Measurements from ENCODE around the gene APOBEC3B. TPM values are rescaled to one million over a fixed set of nuclear protein-coding genes. Genes with fewer than 3 reads are reported as not detected.

The APOBEC3B gene
- 10 to 100 TPM; 27.1 to 44.7 TPM for total RNA-seq

DNA sequence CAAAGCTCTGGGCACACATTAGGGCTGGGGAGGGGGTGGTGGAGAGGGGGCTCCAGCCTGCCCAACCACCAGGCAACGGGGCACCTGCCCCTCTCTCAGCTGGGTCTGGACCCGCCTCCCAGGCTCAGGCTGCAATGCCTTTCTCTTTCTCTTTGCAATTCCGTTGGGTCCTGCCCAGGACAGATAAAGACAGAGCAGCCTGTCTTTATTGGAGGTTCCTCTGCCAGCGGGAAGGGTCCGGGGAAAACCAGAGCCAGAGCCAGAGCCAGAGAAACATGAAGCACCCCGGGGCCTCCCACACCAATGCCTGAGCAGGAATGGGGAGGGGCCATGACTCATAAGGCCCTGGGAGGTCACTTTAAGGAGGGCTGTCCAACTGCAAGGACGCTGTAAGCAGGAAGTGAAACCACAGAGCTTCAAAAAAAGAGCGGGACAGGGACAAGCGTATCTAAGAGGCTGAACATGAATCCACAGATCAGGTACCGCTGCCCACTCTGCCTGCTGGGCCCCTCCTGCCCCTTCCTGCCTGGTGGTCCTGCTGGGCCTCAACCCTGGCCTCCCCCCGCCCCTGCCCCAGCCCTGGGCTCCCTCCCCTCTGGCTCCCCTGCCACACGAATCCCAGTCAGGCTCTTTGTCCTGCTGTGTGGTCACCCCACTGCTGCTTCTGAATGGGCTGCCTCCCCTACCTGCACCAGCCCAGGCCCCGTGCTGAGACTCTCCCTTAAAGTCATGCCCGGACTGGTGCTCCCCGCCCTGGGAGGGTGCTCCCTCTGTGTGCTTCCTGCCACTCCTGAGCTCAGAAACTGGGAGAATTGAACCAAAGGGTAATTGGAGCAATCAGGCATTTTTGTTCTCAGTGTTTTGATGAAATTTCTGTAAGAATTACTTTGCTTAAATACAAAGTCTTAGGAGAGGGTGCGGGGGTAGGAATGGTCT lies at the start of gene APOBEC3B:
Gene APOBEC3B (plus strand): TSS at position 356 of the 936 bp plus-strand sequence. CDS start 107 bp downstream, at position 463.
- H3K27me3 Mint-ChIP-seq (ENCODE audit: low read depth) = no peaks in the 10 kb centered on the region
- peaks cover 0 to 3% of the 10 kb centered on the region in 2 donors for H3K9me3 Mint-ChIP-seq
- ATAC-seq (replicated peaks in 1 of 2) (peak; percentile 58 to 76), DNase-seq (peak; percentile 82 to 86)
- peak within 1 kb of the TSS; percentile 87 to 88 for H3K4me3 Mint-ChIP-seq
- H3K4me1 Mint-ChIP-seq (ENCODE audit: low read depth) = peaks cover 64% of the 10 kb centered on the region
- H3K27ac Mint-ChIP-seq = no peak within 1 kb of the TSS
- H3K36me3 Mint-ChIP-seq (ENCODE audit: insufficient read depth in 2 of 2) = peaks cover 12 to 19% of the 10 kb centered on the region in 2 donors

- Mint-ChIP-seq H3K27ac (no peak overlapping the region), H3K36me3 (ENCODE audit: insufficient read depth in 2 of 2) (no peaks in the 10 kb centered on the region), H3K27me3 (ENCODE audit: low read depth) (peaks cover 59% of the 10 kb centered on the region), H3K9me3 (peaks cover 0 to 1% of the 10 kb centered on the region in 2 donors), H3K4me1 (ENCODE audit: low read depth) (peaks cover 4% of the 10 kb centered on the region), H3K4me3 (no peak overlapping the region)
- no peak for ATAC-seq (replicated peaks in 1 of 2)
- no peak for DNase-seq
These were observed 47.1 kb upstream of the APOBEC3B start for GRCh38 chr22:38935023-38935422.

DNA sequence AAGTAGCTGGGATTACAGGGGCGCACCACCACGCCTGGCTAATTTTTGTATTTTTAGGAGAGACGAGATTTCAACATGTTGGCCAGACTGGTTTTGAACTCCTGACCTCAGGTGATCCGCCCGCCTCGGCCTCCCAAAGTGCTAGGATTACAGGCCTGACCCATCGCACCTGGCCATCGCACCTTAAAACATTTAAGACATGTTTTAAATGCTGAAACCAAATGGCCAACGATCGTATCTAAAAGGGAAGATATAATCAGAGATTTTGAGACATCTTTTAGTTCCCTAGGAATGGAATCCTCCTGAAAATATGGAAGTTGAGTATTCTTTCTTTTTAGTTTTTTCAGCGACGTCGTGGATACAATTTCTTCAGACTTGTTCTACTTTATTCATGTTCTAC lies 46.5 kb upstream of the APOBEC3B start:
- Mint-ChIP-seq H3K36me3 (ENCODE audit: insufficient read depth in 2 of 2) (no peaks in the 10 kb centered on the region), H3K27me3 (ENCODE audit: low read depth) (peaks cover 56% of the 10 kb centered on the region), H3K4me3 (no peak overlapping the region), H3K4me1 (ENCODE audit: low read depth) (peaks cover 5% of the 10 kb centered on the region), H3K9me3 (peaks cover 0 to 1% of the 10 kb centered on the region in 2 donors), H3K27ac (no peak overlapping the region)
- DNase-seq (no peak), ATAC-seq (replicated peaks in 1 of 2) (no peak)

DNA sequence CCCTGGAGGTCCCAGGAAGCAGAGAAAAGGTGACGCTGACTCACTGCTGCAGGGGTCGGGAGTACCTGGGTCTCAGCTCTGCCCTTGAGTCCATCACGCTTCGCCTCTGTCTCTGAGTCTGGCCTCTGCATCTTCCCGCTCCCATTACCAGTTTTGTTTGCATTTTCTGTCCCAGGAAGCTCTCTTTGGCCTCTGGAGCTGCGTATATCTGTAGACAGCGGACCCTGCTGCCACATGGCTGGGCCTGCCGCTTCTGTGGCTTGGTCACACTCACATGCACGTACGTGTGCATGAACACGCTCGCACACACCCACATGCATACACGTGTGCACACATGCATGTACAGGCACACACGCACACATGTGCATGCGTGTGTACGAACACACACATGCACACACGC lies 45.6 kb upstream of the APOBEC3B start:
- DNase-seq = no peak
- Mint-ChIP-seq H3K27ac (no peak overlapping the region), H3K4me3 (no peak overlapping the region), H3K27me3 (ENCODE audit: low read depth) (peaks cover 56% of the 10 kb centered on the region), H3K9me3 (peaks cover 0 to 1% of the 10 kb centered on the region in 2 donors), H3K4me1 (ENCODE audit: low read depth) (peaks cover 15% of the 10 kb centered on the region), H3K36me3 (ENCODE audit: insufficient read depth in 2 of 2) (no peaks in the 10 kb centered on the region)
- no peak for ATAC-seq (replicated peaks in 1 of 2)

GRCh38 chr22:38937036-38937435 lies 45.1 kb upstream of the APOBEC3B start:
- no peak for DNase-seq
- Mint-ChIP-seq H3K27ac (no peak overlapping the region), H3K27me3 (ENCODE audit: low read depth) (peaks cover 56% of the 10 kb centered on the region), H3K4me1 (ENCODE audit: low read depth) (peaks cover 20% of the 10 kb centered on the region), H3K9me3 (peaks cover 0 to 1% of the 10 kb centered on the region in 2 donors), H3K4me3 (no peak overlapping the region), H3K36me3 (ENCODE audit: insufficient read depth in 2 of 2) (no peaks in the 10 kb centered on the region)
- ATAC-seq (replicated peaks in 1 of 2) = no peak

- Mint-ChIP-seq H3K4me3 (no peak overlapping the region), H3K4me1 (ENCODE audit: low read depth) (peaks cover 25% of the 10 kb centered on the region), H3K9me3 (peaks cover 0 to 1% of the 10 kb centered on the region in 2 donors), H3K27ac (no peak overlapping the region), H3K27me3 (ENCODE audit: low read depth) (peaks cover 52% of the 10 kb centered on the region), H3K36me3 (ENCODE audit: insufficient read depth in 2 of 2) (no peaks in the 10 kb centered on the region)
- ATAC-seq (replicated peaks in 1 of 2) (no peak), DNase-seq (no peak)
These were observed 44.6 kb upstream of the APOBEC3B start for GRCh38 chr22:38937541-38937940.

DNA sequence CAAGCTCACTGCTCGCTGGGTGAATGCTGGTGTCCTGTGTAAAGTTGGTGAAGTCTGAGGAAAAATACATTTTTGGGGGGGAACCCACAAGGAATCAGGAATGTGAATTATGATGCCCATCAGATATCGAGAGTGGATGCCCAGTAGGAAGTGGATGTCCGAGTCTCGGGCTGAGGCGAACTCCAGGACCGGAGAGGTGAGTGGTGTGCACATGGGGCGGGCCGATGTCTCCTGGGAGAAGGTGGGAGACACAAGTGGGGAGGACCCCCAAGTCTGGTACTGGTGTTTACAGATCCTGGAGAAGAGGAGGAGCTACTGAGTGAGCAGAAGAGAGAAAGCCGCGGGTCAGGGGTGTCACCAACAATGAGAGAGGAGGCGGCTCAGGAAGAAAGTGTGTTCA lies 43.9 kb upstream of the APOBEC3B start:
- Mint-ChIP-seq H3K27me3 (ENCODE audit: low read depth) (peaks cover 51% of the 10 kb centered on the region), H3K36me3 (ENCODE audit: insufficient read depth in 2 of 2) (peaks cover 0 to 3% of the 10 kb centered on the region in 2 donors), H3K4me3 (no peak overlapping the region), H3K4me1 (ENCODE audit: low read depth) (peaks cover 31% of the 10 kb centered on the region), H3K27ac (no peak overlapping the region), H3K9me3 (peaks cover 0 to 1% of the 10 kb centered on the region in 2 donors)
- ATAC-seq (replicated peaks in 1 of 2) = no peak
- DNase-seq = no peak

GRCh38 chr22:38938925-38939324 lies 43.2 kb upstream of the APOBEC3B start:
- DNase-seq (no peak), ATAC-seq (replicated peaks in 1 of 2) (no peak)
- Mint-ChIP-seq H3K27me3 (ENCODE audit: low read depth) (peaks cover 54% of the 10 kb centered on the region), H3K9me3 (peaks cover 0 to under 1% of the 10 kb centered on the region in 2 donors), H3K36me3 (ENCODE audit: insufficient read depth in 2 of 2) (peaks cover 1 to 3% of the 10 kb centered on the region in 2 donors), H3K4me1 (ENCODE audit: low read depth) (peaks cover 37% of the 10 kb centered on the region), H3K4me3 (no peak overlapping the region), H3K27ac (no peak overlapping the region)

GRCh38 chr22:38940811-38941384 lies 41.2 kb upstream of the APOBEC3B start:
- DNase-seq (peak; percentile 31 to 43), ATAC-seq (replicated peaks in 1 of 2) (peak; percentile 13 to 14)
- H3K4me3 Mint-ChIP-seq = peak overlapping the region; percentile 76 to 91
- H3K9me3 Mint-ChIP-seq = no peaks in the 10 kb centered on the region
- H3K36me3 Mint-ChIP-seq (ENCODE audit: insufficient read depth in 2 of 2) = peaks cover 1 to 3% of the 10 kb centered on the region in 2 donors
- H3K27me3 Mint-ChIP-seq (ENCODE audit: low read depth) = peaks cover 64% of the 10 kb centered on the region
- peak overlapping the region; percentile 75 for H3K27ac Mint-ChIP-seq
- H3K4me1 Mint-ChIP-seq (ENCODE audit: low read depth) = peaks cover 44% of the 10 kb centered on the region

- Mint-ChIP-seq H3K27ac (peak overlapping the region; percentile 75), H3K4me1 (ENCODE audit: low read depth) (peaks cover 49% of the 10 kb centered on the region), H3K9me3 (no peaks in the 10 kb centered on the region), H3K27me3 (ENCODE audit: low read depth) (peaks cover 70% of the 10 kb centered on the region), H3K4me3 (peak overlapping the region; percentile 76 to 91), H3K36me3 (ENCODE audit: insufficient read depth in 2 of 2) (peaks cover 1 to 3% of the 10 kb centered on the region in 2 donors)
- DNase-seq = peak; percentile 80 to 88
- ATAC-seq (replicated peaks in 1 of 2) = peak; percentile 90 to 92
These were observed 40.6 kb upstream of the APOBEC3B start for GRCh38 chr22:38941488-38941987.

GRCh38 chr22:38942702-38943101 lies 39.4 kb upstream of the APOBEC3B start:
- peaks cover 61% of the 10 kb centered on the region for H3K4me1 Mint-ChIP-seq (ENCODE audit: low read depth)
- ATAC-seq (replicated peaks in 1 of 2) = no peak
- H3K4me3 Mint-ChIP-seq = peak overlapping the region; percentile 76 to 91
- DNase-seq = no peak
- H3K36me3 Mint-ChIP-seq (ENCODE audit: insufficient read depth in 2 of 2) = peaks cover 1 to 3% of the 10 kb centered on the region in 2 donors
- peaks cover 75% of the 10 kb centered on the region for H3K27me3 Mint-ChIP-seq (ENCODE audit: low read depth)
- no peak overlapping the region for H3K27ac Mint-ChIP-seq
- H3K9me3 Mint-ChIP-seq = no peaks in the 10 kb centered on the region

GRCh38 chr22:38943201-38943600 lies 38.9 kb upstream of the APOBEC3B start:
- peaks cover 66% of the 10 kb centered on the region for H3K4me1 Mint-ChIP-seq (ENCODE audit: low read depth)
- H3K9me3 Mint-ChIP-seq = no peaks in the 10 kb centered on the region
- H3K4me3 Mint-ChIP-seq = peak overlapping the region; percentile 76 to 91
- H3K36me3 Mint-ChIP-seq (ENCODE audit: insufficient read depth in 2 of 2) = peaks cover 1 to 3% of the 10 kb centered on the region in 2 donors
- ATAC-seq (replicated peaks in 1 of 2) (no peak), DNase-seq (no peak)
- H3K27ac Mint-ChIP-seq = peak overlapping the region; percentile 8
- peaks cover 75% of the 10 kb centered on the region for H3K27me3 Mint-ChIP-seq (ENCODE audit: low read depth)

GRCh38 chr22:38943882-38944281 lies 38.3 kb upstream of the APOBEC3B start:
- ATAC-seq (replicated peaks in 1 of 2) (no peak), DNase-seq (no peak)
- H3K9me3 Mint-ChIP-seq = no peaks in the 10 kb centered on the region
- no peak overlapping the region for H3K27ac Mint-ChIP-seq
- peaks cover 67% of the 10 kb centered on the region for H3K4me1 Mint-ChIP-seq (ENCODE audit: low read depth)
- H3K36me3 Mint-ChIP-seq (ENCODE audit: insufficient read depth in 2 of 2) = peaks cover 1 to 3% of the 10 kb centered on the region in 2 donors
- peak overlapping the region; percentile 13 to 76 for H3K4me3 Mint-ChIP-seq
- peaks cover 70% of the 10 kb centered on the region for H3K27me3 Mint-ChIP-seq (ENCODE audit: low read depth)

All from activated T-cell treated with anti-CD3 and anti-CD28 coated beads, Interleukin-2, amount 50 U/mL, for 72 hours (primary cell).